Astrocyte of the spinal cord (primary cell): ENCODE data around the gene CACNB4.

Source experiments
- DNase-seq: peaks from one replicate; pipeline ENCODE4 v3.0.0; 2011; ENCODE audit warnings: low read depth, low spot score
- H3K4me3 ChIP-seq: 2 replicates; pipeline ENCODE4 v1.5.1; 2011; ENCODE audit warnings: low read depth, mild to moderate bottlenecking, low read length, moderate library complexity
- CTCF ChIP-seq: IDR thresholded peaks from 2 replicates; pipeline ENCODE4 v1.5.1; 2012; ENCODE audit warnings: low read depth, mild to moderate bottlenecking, low read length, inconsistent platforms
- in situ Hi-C: cut with HindIII; loops from 2 replicates; pipeline ENCODE4 v1.10.0; 2017; ENCODE audit warnings: low sequenced_read_pairs

CACNB4 gene

GRCh38 chr2:151906633-151906998 is 192.2 kb downstream of the CACNB4 start:
- no peak for TF ChIP-seq CTCF
- in situ Hi-C loops: no loop called here
- no peak overlapping the region for H3K4me3 ChIP-seq
- no peak for DNase-seq

- no peak overlapping the region for H3K4me3 ChIP-seq
- no peak for TF ChIP-seq CTCF
- no peak for DNase-seq
- in situ Hi-C loops: no loop called here
These were observed 192.7 kb downstream of the CACNB4 start for GRCh38 chr2:151905963-151906632.

- no peak overlapping the region for H3K4me3 ChIP-seq
- no peak for DNase-seq
- in situ Hi-C loops: no loop called here
- TF ChIP-seq CTCF: no peak
These were observed 194.0 kb downstream of the CACNB4 start for GRCh38 chr2:151904807-151905206.

GRCh38 chr2:151904021-151904420 is 194.8 kb downstream of the CACNB4 start:
- no peak for DNase-seq
- in situ Hi-C loops: no loop called here
- no peak for TF ChIP-seq CTCF
- H3K4me3 ChIP-seq: no peak overlapping the region

GRCh38 chr2:151902829-151903228 is 196.0 kb downstream of the CACNB4 start:
- no peak for DNase-seq
- no peak overlapping the region for H3K4me3 ChIP-seq
- no peak for TF ChIP-seq CTCF
- in situ Hi-C loops: no loop called here

GRCh38 chr2:151900331-151900730 is 198.5 kb downstream of the CACNB4 start:
- no peak for TF ChIP-seq CTCF
- H3K4me3 ChIP-seq: no peak overlapping the region
- in situ Hi-C loops: no loop called here
- DNase-seq: no peak
